ENCODE results near the gene SNTG2. TPM values are rescaled to one million over a fixed set of nuclear protein-coding genes. Genes with fewer than 3 reads are reported as not detected.
"Not testable (repeated sequence)": the region's sequence is repeated elsewhere in the genome, so short reads cannot be mapped to it uniquely, and the experiment has no call there.

Gene SNTG2
- total RNA-seq, 2 donors from 2014 or later = 2.0 to 5.0 TPM

DNA sequence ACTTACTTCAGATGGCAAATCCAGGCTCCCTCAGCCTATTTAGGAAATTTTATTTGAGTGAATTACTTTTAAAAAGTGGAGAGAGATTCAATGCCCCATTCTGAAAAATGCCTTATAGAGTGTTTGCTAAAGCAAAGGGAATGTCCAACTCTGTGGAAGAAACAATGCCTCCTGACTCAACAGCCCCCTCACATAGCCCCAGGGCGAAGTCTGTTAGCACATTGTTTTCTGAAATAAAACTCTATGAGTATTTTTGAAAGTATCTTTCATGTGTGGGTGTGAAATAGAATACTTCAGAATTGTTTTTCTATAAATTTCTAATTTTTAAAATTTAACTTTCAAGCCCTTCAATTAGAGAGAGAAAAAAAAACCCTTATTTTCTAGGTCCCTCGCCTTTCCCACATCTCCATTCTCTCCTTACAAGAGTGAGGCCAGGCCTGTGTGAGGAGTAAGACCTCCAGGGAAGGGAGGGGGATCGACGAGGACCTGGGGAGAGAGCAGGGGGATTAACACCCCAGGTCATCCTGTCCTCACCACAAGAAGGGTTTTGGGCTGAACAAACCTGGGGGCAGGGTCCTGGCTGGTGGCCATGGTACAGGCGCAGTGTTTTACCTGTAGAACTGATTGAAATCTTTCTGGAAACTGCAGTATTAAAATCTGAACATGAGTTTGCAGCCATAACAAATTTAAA, 141.4 kb downstream of the SNTG2 start:
- WGBS = 73% methylated on average over 5 of the region's 5 CpGs
- no peak for DNase-seq (ENCODE audit: low spot score)
- intact Hi-C loops (cut with DNase I) = no loop called here

DNA sequence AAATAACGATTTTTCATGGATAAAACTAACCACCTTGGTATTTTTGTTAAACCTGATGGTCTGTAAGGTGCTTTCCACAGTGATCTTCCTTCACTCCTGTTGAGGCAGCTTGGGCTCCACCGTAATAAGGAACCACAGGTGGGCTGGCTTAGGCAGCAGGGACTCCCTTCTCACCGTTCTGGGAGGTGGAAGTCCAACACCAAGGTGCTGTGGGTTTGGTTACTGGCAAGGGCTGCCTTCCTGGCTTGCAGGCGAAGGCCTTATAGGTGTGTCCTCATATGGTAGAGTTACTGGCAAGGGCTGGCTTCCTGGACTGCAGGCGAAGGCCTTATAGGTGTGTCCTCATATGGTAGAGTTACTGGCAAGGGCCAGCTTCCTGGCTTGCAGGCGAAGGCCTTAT, 143.0 kb downstream of the SNTG2 start:
- H3K4me1 ChIP-seq (replicated peaks); H3K9me3 ChIP-seq; H3K4me3 ChIP-seq; intact Hi-C loops (cut with DNase I); H3K27me3 ChIP-seq (replicated peaks; ENCODE audit: insufficient read depth); H3K36me3 ChIP-seq; H3K27ac ChIP-seq; DNase-seq (ENCODE audit: low spot score): not testable (repeated sequence)
- 81% methylated on average over 3 of the region's 6 CpGs for WGBS

More for the DNA sequence above, 141.4 kb downstream of the SNTG2 start:
- no peaks in the 10 kb centered on the region for H3K36me3 ChIP-seq
- TF ChIP-seq, protein P1, sequence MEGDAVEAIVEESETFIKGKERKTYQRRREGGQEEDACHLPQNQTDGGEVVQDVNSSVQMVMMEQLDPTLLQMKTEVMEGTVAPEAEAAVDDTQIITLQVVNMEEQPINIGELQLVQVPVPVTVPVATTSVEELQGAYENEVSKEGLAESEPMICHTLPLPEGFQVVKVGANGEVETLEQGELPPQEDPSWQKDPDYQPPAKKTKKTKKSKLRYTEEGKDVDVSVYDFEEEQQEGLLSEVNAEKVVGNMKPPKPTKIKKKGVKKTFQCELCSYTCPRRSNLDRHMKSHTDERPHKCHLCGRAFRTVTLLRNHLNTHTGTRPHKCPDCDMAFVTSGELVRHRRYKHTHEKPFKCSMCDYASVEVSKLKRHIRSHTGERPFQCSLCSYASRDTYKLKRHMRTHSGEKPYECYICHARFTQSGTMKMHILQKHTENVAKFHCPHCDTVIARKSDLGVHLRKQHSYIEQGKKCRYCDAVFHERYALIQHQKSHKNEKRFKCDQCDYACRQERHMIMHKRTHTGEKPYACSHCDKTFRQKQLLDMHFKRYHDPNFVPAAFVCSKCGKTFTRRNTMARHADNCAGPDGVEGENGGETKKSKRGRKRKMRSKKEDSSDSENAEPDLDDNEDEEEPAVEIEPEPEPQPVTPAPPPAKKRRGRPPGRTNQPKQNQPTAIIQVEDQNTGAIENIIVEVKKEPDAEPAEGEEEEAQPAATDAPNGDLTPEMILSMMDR (IDR thresholded peaks at IDR 0.05) = no peak
- TF ChIP-seq POLR2AphosphoS5 (IDR thresholded peaks at IDR 0.05) (no peak), POLR2A (IDR thresholded peaks at IDR 0.05) (no peak)
- no peaks in the 10 kb centered on the region for H3K27me3 ChIP-seq (replicated peaks; ENCODE audit: insufficient read depth)
- H3K27ac ChIP-seq = no peak overlapping the region
- no peak overlapping the region for H3K4me3 ChIP-seq
- H3K4me1 ChIP-seq (replicated peaks) = no peaks in the 10 kb centered on the region
- no peaks in the 10 kb centered on the region for H3K9me3 ChIP-seq

DNA sequence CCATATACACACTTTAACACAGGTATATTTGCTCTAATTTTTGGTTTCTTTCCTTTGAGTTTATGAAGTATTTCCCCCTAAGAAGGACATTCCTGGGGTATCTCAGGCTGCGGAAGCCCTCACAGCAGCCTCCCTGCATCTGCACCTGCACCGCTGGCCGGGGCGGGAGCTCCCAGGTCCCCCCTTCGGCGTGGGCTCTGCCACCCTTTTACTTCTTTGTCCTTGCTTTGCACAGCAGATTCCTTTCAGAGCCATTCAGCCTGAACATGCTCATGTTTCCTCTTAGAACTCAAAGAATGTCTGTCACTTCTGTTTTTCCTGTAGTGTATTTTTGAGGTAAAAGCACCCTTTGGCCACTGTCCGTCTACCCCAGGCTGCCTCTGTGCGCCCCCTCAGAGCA, 146.5 kb downstream of the SNTG2 start:
- no peak for DNase-seq (ENCODE audit: low spot score)
- no peaks in the 10 kb centered on the region for H3K36me3 ChIP-seq
- 45% methylated on average over 8 of the region's 8 CpGs for WGBS
- no peak overlapping the region for H3K27ac ChIP-seq
- no peaks in the 10 kb centered on the region for H3K9me3 ChIP-seq
- H3K4me3 ChIP-seq = no peak overlapping the region
- TF ChIP-seq POLR2A (IDR thresholded peaks at IDR 0.05) = no peak
- no peak for TF ChIP-seq POLR2AphosphoS5 (IDR thresholded peaks at IDR 0.05)
- TF ChIP-seq, protein P1 (IDR thresholded peaks at IDR 0.05) = no peak
- intact Hi-C loops (cut with DNase I) = no loop called here
- no peaks in the 10 kb centered on the region for H3K27me3 ChIP-seq (replicated peaks; ENCODE audit: insufficient read depth)
- no peaks in the 10 kb centered on the region for H3K4me1 ChIP-seq (replicated peaks)

DNA sequence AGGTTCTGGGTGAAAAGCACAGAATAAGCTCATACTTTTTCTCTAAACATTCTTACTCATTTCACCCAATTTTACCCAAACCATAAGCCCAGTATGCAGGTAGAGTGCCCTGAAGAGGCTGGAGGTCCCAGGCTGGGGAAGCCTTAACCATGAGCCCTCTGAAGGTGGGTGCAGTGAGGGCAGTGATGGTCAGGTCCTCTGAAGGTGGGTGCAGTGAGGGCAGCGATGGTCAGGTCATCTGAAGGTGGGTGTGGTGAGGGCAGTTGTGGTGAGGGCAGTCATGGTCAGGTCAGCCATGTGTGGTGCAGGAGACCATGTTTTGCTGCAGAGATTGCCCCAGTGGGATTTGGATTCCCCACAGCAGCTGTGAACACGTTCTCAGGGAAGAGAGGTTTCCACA, 148.8 kb downstream of the SNTG2 start:
- WGBS = 79% methylated on average over 2 of the region's 2 CpGs
- intact Hi-C loops (cut with DNase I) = no loop called here
- Histone ChIP-seq H3K36me3 (no peaks in the 10 kb centered on the region), H3K27me3 (replicated peaks; ENCODE audit: insufficient read depth) (no peaks in the 10 kb centered on the region), H3K4me3 (no peak overlapping the region), H3K4me1 (replicated peaks) (no peaks in the 10 kb centered on the region), H3K9me3 (no peaks in the 10 kb centered on the region), H3K27ac (no peak overlapping the region)
- no peak for TF ChIP-seq POLR2AphosphoS5 (IDR thresholded peaks at IDR 0.05)
- TF ChIP-seq, protein P1 (IDR thresholded peaks at IDR 0.05) = no peak
- no peak for TF ChIP-seq POLR2A (IDR thresholded peaks at IDR 0.05)
- no peak for DNase-seq (ENCODE audit: low spot score)

DNA sequence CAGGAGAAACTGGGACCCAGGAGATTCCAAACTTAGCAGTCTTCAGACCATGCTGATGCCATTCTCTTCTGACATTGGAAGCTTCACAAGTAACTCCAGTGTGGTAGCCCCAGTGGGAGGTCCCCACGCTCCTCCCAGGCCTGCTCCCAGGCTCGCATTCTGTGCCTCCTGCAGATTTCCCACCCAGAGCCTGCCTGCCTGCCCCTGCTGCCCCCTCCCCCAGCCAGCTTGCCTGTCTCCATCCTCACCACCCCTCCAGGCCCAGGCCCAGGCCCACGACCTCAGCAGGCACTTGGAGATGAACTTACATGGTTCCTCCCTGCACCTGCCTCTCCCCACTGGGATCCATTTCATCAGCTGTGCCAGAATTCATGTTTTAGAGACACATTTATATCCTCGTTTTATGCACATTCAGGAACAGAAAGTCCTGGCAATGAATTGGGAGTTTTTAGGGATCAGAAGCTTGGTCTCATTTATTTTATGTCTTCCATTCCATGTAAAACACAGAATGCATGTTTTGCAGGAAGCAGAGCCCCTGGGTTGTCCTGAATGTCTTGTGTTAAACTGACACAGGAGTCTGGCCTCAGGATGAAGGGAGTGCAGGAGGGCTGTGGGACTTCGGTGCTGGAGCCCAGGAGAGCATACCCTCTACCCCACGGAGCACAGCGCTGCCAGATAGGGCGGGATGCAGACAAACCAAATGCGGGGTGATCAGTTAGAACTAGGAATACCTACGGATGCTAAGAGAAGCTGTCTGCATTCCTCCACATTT, 150.5 kb downstream of the SNTG2 start:
- intact Hi-C loops (cut with DNase I) = no loop called here

More for the DNA sequence above, 150.5 kb downstream of the SNTG2 start:
- Histone ChIP-seq H3K36me3 (no peaks in the 10 kb centered on the region), H3K4me1 (replicated peaks) (no peaks in the 10 kb centered on the region), H3K4me3 (no peak overlapping the region), H3K27me3 (replicated peaks; ENCODE audit: insufficient read depth) (no peaks in the 10 kb centered on the region), H3K27ac (no peak overlapping the region), H3K9me3 (no peaks in the 10 kb centered on the region)
- no peak for TF ChIP-seq POLR2AphosphoS5 (IDR thresholded peaks at IDR 0.05)
- TF ChIP-seq, protein P1 (IDR thresholded peaks at IDR 0.05) = no peak
- TF ChIP-seq POLR2A (IDR thresholded peaks at IDR 0.05) = no peak
- no peak for DNase-seq (ENCODE audit: low spot score)
- 59% methylated on average over 10 of the region's 10 CpGs for WGBS

Measured in prostate gland (tissue), 2 donors.